ENCODE data around the gene CNOT9. TPM values are rescaled to one million over a fixed set of nuclear protein-coding genes. Genes with fewer than 3 reads are reported as not detected.
"Not testable (repeated sequence)": the region's sequence is repeated elsewhere in the genome, so short reads cannot be mapped to it uniquely, and the experiment has no call there.

Gene CNOT9
- total RNA-seq, 4 donors from 2014 or later: 27.5 to 35.3 (median 32.3) TPM

DNA sequence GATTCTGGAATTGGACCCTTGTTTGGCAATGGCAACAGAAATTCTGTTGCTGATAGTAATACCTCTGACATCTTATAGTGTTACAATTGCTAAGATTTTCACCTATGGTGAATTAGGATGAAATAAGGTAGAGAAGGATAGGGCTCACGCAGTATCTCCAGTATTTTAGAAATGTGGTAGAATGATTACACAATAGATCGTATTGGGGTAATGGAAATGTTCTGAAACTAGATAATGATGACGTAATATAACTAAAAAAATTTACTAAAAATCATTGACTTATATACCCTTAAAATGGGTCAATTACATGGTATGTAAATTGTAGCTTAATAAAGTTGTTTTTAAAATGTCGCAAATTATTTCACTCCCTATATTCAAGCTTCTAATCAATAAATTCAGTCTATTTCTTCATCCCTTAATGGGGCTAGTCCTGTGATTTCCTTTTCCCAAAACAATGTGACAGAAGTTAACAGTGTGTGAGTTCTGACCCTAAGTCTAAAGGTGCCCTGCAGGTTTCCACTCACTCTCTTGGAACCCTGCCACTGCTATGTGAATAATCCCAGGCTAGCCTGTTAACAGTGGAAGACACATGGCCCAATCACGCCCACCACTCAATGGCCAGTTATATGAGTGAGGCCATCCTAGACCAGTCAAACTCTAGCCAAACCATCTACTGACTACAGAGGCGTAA lies 31.7 kb upstream of the CNOT9 start:
- Histone ChIP-seq H3K27me3 (no peaks in the 10 kb centered on the region), H3K4me3 (no peak overlapping the region), H3K36me3 (peaks cover 0 to 98% of the 10 kb centered on the region in 2 donors), H3K4me1 (no peaks in the 10 kb centered on the region), H3K9me3 (no peaks in the 10 kb centered on the region), H3K27ac (no peak overlapping the region)
- no peak for ATAC-seq
- no peak for TF ChIP-seq POLR2A (IDR thresholded peaks at IDR 0.05)
- TF ChIP-seq EP300 (IDR thresholded peaks at IDR 0.05): no peak
- no peak for TF ChIP-seq POLR2AphosphoS5 (IDR thresholded peaks at IDR 0.05)
- no peak for TF ChIP-seq CTCF (IDR thresholded peaks at IDR 0.05)
- WGBS, 2 donors (ENCODE audit: low coverage in 1 of 2): 76 to 90% methylated on average over 6 of the region's 6 CpGs

DNA sequence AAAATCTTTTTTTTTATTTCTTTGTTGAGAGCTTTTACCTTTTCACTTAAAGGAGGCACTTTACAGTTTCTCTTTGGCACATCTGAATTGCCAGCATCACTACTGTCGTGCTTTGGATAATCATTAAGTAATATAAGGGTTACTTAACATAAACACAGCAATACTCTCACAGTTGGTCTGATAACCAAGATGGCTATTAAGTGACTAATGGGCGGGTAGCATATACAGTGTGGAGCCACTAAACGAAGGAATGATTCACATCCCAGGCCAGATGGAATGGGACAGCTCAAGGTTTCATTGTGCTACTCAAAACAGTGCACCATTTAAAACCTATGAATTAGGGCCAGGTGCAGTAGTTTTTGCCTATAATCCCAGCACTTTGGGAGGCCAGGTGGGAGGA lies 28.6 kb upstream of the CNOT9 start:
- H3K9me3 ChIP-seq: no peaks in the 10 kb centered on the region
- no peak overlapping the region for H3K4me3 ChIP-seq
- ATAC-seq: no peak
- H3K36me3 ChIP-seq: peaks cover 0 to 98% of the 10 kb centered on the region in 2 donors
- no peak overlapping the region for H3K27ac ChIP-seq
- no peaks in the 10 kb centered on the region for H3K4me1 ChIP-seq
- no peaks in the 10 kb centered on the region for H3K27me3 ChIP-seq
- 88 to 92% methylated on average over 2 of the region's 3 CpGs for WGBS, 2 donors (ENCODE audit: low coverage in 1 of 2)
- TF ChIP-seq EP300 (IDR thresholded peaks at IDR 0.05): no peak
- no peak for TF ChIP-seq POLR2A (IDR thresholded peaks at IDR 0.05)
- TF ChIP-seq CTCF (IDR thresholded peaks at IDR 0.05): no peak
- TF ChIP-seq POLR2AphosphoS5 (IDR thresholded peaks at IDR 0.05): no peak

- no peaks in the 10 kb centered on the region for H3K9me3 ChIP-seq
- no peak for ATAC-seq
- peaks cover 5 to 97% of the 10 kb centered on the region in 2 donors for H3K36me3 ChIP-seq
- no peaks in the 10 kb centered on the region for H3K27me3 ChIP-seq
- no peak overlapping the region for H3K4me3 ChIP-seq
- WGBS, 2 donors (ENCODE audit: low coverage in 1 of 2): 88 to 89% methylated on average over 1 of the region's 1 CpG
- TF ChIP-seq CTCF (IDR thresholded peaks at IDR 0.05): no peak
- TF ChIP-seq POLR2AphosphoS5 (IDR thresholded peaks at IDR 0.05): no peak
- no peak for TF ChIP-seq EP300 (IDR thresholded peaks at IDR 0.05)
- TF ChIP-seq POLR2A (IDR thresholded peaks at IDR 0.05): no peak
- no peak overlapping the region for H3K27ac ChIP-seq
- no peaks in the 10 kb centered on the region for H3K4me1 ChIP-seq
These were observed 22.6 kb upstream of the CNOT9 start for GRCh38 chr2:218546012-218546411.

DNA sequence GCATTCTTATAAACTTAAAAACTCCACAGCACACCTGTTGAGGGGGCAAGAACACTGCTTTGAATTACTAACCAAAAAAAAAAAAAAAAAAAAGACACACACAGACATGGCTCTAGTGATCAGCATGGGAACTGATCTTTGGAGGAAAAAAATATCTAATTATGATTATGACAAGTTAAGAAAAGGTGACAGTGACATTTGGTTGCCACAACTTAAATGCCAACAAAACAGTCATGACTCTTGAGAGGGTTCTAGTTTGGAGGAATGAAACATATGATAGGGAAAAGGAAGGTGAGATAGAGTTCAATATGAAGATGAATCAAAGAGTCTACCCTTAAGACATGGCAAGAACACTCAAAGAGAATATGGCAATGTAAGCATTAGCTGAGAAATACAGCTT lies 21.1 kb upstream of the CNOT9 start:
- Histone ChIP-seq H3K9me3 (no peaks in the 10 kb centered on the region), H3K4me1 (no peaks in the 10 kb centered on the region), H3K4me3 (no peak overlapping the region), H3K27me3 (no peaks in the 10 kb centered on the region), H3K27ac (no peak overlapping the region), H3K36me3 (peaks cover 6 to 97% of the 10 kb centered on the region in 2 donors)
- no peak for TF ChIP-seq EP300 (IDR thresholded peaks at IDR 0.05)
- no peak for TF ChIP-seq CTCF (IDR thresholded peaks at IDR 0.05)
- no peak for ATAC-seq

DNA sequence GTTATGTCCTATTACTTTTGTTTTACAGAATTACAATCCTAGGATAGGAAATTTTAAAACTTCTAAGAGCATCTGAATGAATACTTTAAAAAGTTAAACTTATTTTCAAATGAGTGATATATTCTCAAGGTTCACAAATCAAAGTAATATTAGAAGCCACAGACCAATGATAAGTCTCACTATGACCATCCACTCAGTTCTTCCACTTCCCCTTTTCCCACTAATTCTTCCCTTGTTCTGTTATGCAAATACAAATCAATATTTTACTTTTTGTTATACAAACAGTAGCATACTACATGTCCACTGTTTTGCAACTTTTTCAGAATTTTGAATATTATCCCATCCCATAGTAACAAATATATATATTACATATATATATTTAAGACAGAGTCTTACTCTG lies 20.7 kb upstream of the CNOT9 start:
- Histone ChIP-seq H3K4me3 (no peak overlapping the region), H3K27me3 (no peaks in the 10 kb centered on the region), H3K4me1 (no peaks in the 10 kb centered on the region), H3K9me3 (no peaks in the 10 kb centered on the region), H3K27ac (no peak overlapping the region), H3K36me3 (peaks cover 10 to 97% of the 10 kb centered on the region in 2 donors)
- TF ChIP-seq CTCF (IDR thresholded peaks at IDR 0.05): no peak
- no peak for TF ChIP-seq POLR2AphosphoS5 (IDR thresholded peaks at IDR 0.05)
- TF ChIP-seq POLR2A (IDR thresholded peaks at IDR 0.05): no peak
- no peak for ATAC-seq

DNA sequence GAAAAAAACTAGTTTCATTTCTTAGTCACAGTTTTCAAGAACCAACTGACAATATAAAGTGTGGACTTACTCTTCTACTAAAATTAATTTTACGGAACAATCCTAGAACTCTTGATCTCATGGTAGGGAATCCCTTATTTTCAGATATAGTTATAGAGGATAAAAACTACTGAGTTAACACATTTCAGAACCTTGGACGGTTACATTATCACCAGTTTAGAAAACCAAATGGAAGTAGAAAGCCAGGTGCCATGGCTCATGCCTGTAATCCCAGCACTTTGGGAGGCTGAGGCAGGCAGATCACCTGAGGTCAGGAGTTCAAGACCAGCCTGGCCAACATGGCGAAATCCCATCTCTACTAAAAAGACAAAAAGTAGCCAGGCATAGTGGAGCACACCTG lies 14.4 kb upstream of the CNOT9 start:
- H3K4me1 ChIP-seq, H3K27ac ChIP-seq, H3K4me3 ChIP-seq, H3K9me3 ChIP-seq, ATAC-seq, H3K27me3 ChIP-seq: not testable (repeated sequence)
- H3K36me3 ChIP-seq: peaks cover 7 to 83% of the 10 kb centered on the region in 2 donors
- WGBS, 2 donors (ENCODE audit: low coverage in 1 of 2): 97% methylated on average over 3 of the region's 3 CpGs

All from gastroesophageal sphincter (tissue), 4 donors.